ENCODE data around the gene MAEA. TPM values are rescaled to one million over a fixed set of nuclear protein-coding genes. Genes with fewer than 3 reads are reported as not detected.
"Not testable (repeated sequence)": the region's sequence is repeated elsewhere in the genome, so short reads cannot be mapped to it uniquely, and the experiment has no call there.

The MAEA gene
- total RNA-seq, 1 donor from 2014 or later: 81.3 TPM

DNA sequence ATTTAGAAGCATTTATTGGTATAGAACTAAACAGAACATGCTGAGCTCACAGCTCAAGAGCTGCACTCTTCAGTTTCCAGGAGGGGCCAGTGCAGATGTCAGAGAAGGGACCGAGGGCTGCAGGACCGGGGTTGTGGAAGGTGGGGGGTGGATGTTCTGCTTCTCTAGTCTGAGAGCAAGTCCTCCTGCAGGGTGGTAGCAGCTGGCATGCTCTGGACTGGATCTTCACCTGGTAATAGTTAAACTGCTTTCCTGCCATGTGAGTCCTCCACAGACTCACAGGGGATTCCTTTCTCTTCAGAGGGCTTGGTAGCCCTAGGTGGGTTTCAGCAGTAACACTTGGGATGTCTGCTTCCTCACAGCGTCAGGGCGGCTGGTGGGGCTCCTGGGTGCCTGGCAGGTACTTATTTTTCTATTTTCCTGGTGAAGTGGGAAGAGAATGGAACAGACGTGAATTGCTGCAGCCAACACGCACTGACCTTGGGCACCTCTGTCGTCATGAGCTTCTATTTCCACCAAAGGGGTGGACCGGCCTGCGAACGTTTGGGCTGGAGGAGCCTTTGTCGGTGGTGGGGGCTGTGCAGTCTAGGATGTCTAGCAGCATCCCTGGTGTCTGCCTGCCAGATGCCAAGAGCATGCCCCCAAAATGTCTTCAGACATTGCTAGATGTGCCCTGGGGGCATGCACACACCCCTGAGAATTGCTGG is 2.5 kb downstream of the MAEA start:
- Mint-ChIP-seq H3K4me1 (ENCODE audit: low read depth) (peaks cover 23% of the 10 kb centered on the region), H3K9me3 (ENCODE audit: low read depth) (no peaks in the 10 kb centered on the region), H3K36me3 (ENCODE audit: insufficient read depth) (no peaks in the 10 kb centered on the region), H3K27me3 (no peaks in the 10 kb centered on the region), H3K27ac (peak overlapping the region; percentile 96), H3K4me3 (ENCODE audit: low read depth) (peak overlapping the region; percentile 95)
- DNase-seq (ENCODE audit: low spot score, unreplicated experiment): no peak
- TF ChIP-seq, protein P1, sequence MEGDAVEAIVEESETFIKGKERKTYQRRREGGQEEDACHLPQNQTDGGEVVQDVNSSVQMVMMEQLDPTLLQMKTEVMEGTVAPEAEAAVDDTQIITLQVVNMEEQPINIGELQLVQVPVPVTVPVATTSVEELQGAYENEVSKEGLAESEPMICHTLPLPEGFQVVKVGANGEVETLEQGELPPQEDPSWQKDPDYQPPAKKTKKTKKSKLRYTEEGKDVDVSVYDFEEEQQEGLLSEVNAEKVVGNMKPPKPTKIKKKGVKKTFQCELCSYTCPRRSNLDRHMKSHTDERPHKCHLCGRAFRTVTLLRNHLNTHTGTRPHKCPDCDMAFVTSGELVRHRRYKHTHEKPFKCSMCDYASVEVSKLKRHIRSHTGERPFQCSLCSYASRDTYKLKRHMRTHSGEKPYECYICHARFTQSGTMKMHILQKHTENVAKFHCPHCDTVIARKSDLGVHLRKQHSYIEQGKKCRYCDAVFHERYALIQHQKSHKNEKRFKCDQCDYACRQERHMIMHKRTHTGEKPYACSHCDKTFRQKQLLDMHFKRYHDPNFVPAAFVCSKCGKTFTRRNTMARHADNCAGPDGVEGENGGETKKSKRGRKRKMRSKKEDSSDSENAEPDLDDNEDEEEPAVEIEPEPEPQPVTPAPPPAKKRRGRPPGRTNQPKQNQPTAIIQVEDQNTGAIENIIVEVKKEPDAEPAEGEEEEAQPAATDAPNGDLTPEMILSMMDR (IDR thresholded peaks at IDR 0.05; ENCODE audit: unreplicated experiment): no peak

DNA sequence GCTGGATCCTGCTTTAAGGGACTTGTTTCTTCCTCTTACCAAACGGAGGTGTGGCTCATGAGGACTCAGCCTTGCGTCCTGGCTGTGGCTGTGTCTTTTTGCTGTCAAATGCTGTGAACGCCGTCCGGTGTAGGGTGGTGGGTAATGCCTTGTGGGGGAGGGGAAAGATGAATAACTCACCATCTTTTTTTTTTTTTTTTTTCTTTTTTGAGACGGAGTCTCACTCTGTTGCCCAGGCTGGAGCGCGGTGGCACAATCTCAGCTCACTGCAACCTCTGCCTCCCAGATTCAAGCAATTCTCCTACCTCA is 3.0 kb downstream of the MAEA start:
- not testable (repeated sequence) for H3K36me3 Mint-ChIP-seq (ENCODE audit: insufficient read depth); H3K4me3 Mint-ChIP-seq (ENCODE audit: low read depth); H3K9me3 Mint-ChIP-seq (ENCODE audit: low read depth); H3K27me3 Mint-ChIP-seq; DNase-seq (ENCODE audit: low spot score, unreplicated experiment)
- Mint-ChIP-seq H3K27ac (peak overlapping the region; percentile 82), H3K4me1 (ENCODE audit: low read depth) (peaks cover 23% of the 10 kb centered on the region)

DNA sequence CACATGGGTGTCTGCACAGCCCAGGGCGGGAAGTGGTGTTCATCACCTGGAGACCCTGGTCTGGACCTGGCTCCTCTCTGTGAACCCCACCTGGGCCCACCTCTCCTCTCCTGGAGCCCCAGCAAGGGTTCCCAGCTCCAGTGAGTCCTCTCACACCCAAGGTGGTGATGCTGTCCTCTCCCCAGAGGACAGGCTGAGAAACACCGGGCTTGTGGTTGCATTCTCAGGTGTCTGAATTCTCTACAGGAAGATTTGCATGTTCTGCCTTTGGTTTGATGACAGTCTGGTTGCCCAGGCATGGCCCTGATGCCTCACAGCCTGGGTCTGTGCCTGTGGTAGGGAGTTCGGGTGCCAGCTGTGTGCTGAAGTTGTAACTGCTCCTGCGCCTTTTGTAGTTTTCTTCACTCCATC is 3.8 kb downstream of the MAEA start:
- H3K4me1 Mint-ChIP-seq (ENCODE audit: low read depth): peaks cover 20% of the 10 kb centered on the region
- no peaks in the 10 kb centered on the region for H3K9me3 Mint-ChIP-seq (ENCODE audit: low read depth)
- TF ChIP-seq, protein P1 (IDR thresholded peaks at IDR 0.05; ENCODE audit: unreplicated experiment): no peak
- no peak overlapping the region for H3K4me3 Mint-ChIP-seq (ENCODE audit: low read depth)
- no peak for DNase-seq (ENCODE audit: low spot score, unreplicated experiment)
- H3K27me3 Mint-ChIP-seq: no peaks in the 10 kb centered on the region
- H3K36me3 Mint-ChIP-seq (ENCODE audit: insufficient read depth): peaks cover 4% of the 10 kb centered on the region
- peak overlapping the region; percentile 49 for H3K27ac Mint-ChIP-seq

DNA sequence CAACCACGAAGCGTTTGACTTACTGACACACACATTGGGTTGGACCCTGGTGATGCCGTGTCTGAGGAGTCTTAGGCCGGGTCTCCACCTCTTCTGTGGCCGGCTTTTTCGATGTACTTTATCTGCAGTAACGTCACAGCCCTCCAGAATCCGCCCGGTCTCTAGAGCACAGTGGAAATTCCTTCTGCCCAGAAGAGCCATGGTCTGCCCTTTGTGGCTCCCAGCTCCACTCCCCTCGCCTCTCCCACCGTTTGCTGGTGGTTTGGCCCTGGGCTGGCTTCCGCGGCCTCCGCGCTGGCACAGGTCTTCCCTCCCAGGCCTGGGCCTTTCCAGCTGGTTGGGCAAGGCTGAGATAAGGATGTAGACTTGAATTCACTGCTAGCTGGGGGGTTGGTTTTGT is 4.3 kb downstream of the MAEA start:
- Mint-ChIP-seq H3K4me1 (ENCODE audit: low read depth) (peaks cover 16% of the 10 kb centered on the region), H3K27ac (peak overlapping the region; percentile 49), H3K27me3 (no peaks in the 10 kb centered on the region), H3K36me3 (ENCODE audit: insufficient read depth) (peaks cover 4% of the 10 kb centered on the region), H3K9me3 (ENCODE audit: low read depth) (no peaks in the 10 kb centered on the region), H3K4me3 (ENCODE audit: low read depth) (no peak overlapping the region)
- no peak for DNase-seq (ENCODE audit: low spot score, unreplicated experiment)
- TF ChIP-seq, protein P1 (IDR thresholded peaks at IDR 0.05; ENCODE audit: unreplicated experiment): no peak

DNA sequence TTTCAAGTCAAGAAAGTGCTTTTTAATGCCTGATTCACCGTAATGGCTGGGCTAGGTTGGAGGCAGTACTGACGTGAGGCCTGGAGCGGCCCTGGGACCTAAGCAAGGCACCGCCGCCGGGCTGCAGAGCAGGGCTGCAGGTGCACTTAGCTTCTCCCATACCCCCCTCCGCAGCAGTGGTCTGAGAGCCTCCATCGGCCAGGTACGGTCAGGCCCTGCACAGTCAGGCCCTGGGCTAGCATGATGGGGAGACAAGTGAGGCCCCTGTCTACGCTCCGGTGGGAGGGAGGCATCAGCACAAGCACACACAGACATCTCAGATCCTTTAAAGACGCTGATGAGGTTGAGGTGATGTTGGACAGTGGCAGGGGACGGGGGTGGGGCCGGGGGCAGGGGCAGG is 4.7 kb downstream of the MAEA start:
- Mint-ChIP-seq H3K27ac (no peak overlapping the region), H3K9me3 (ENCODE audit: low read depth) (no peaks in the 10 kb centered on the region), H3K4me1 (ENCODE audit: low read depth) (peaks cover 16% of the 10 kb centered on the region), H3K27me3 (no peaks in the 10 kb centered on the region), H3K4me3 (ENCODE audit: low read depth) (no peak overlapping the region), H3K36me3 (ENCODE audit: insufficient read depth) (peaks cover 4% of the 10 kb centered on the region)
- no peak for DNase-seq (ENCODE audit: low spot score, unreplicated experiment)
- TF ChIP-seq, protein P1 (IDR thresholded peaks at IDR 0.05; ENCODE audit: unreplicated experiment): no peak

DNA sequence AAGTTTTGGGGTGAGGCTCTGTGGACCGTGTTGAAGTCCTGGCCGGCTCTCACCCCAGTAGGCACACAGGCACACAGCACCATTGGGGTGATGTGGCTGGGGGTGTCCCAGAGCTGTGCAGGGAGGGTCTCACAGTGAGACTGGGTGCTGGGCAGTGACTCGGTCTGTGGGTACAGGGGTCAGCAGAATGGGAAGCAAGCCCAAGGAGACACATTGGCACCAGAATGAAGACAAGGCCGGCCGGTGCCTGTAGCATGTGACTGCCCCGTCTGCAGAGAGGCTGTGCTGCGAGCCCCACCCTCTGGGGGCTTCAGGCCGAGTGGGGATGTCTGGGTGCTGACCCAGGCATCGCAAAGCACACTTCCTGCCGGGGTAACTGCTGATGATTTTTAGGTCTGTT is 5.2 kb downstream of the MAEA start:
- Mint-ChIP-seq H3K4me3 (ENCODE audit: low read depth) (no peak overlapping the region), H3K27ac (peak overlapping the region; percentile 52), H3K27me3 (no peaks in the 10 kb centered on the region), H3K9me3 (ENCODE audit: low read depth) (no peaks in the 10 kb centered on the region), H3K36me3 (ENCODE audit: insufficient read depth) (peaks cover 4% of the 10 kb centered on the region), H3K4me1 (ENCODE audit: low read depth) (peaks cover 16% of the 10 kb centered on the region)
- TF ChIP-seq, protein P1 (IDR thresholded peaks at IDR 0.05; ENCODE audit: unreplicated experiment): no peak
- no peak for DNase-seq (ENCODE audit: low spot score, unreplicated experiment)
